Measurements from ENCODE around the gene RNASE7.

The RNASE7 gene

GRCh38 chr14:21088687-21089086 lies 46.5 kb downstream of the RNASE7 start:
- no peak for DNase-seq

GRCh38 chr14:21089271-21089670 lies 47.1 kb downstream of the RNASE7 start:
- no peak for DNase-seq

- no peak for DNase-seq
Observed at GRCh38 chr14:21089877-21090193, 47.7 kb downstream of the RNASE7 start.

GRCh38 chr14:21090194-21090939 lies 48.2 kb downstream of the RNASE7 start:
- DNase-seq = peak in 1 of 2 donors; percentile 34

GRCh38 chr14:21090940-21091663 lies 48.9 kb downstream of the RNASE7 start:
- no peak for DNase-seq

GRCh38 chr14:21091821-21092272 lies 49.7 kb downstream of the RNASE7 start:
- no peak for DNase-seq

GRCh38 chr14:21092273-21093011 lies 50.3 kb downstream of the RNASE7 start:
- DNase-seq = peak; percentile 86 to 92

GRCh38 chr14:21093018-21093417 lies 50.9 kb downstream of the RNASE7 start:
- no peak for DNase-seq
